PC-9 (cell line): Measurements from ENCODE around the gene PGLYRP2.

Source experiments
- EZH2 ChIP-seq: fragments of 200-600 bp; sonication (generic); IDR thresholded peaks from 2 replicates; pipeline ENCODE4 v1.8.0; 2017; ENCODE audit warnings: antibody characterized with exemption, low read depth
- TF ChIP-seq, protein P1 (sequence below): fragments of 200-600 bp; sonication (generic); conservative IDR thresholded peaks from 2 replicates; pipeline ENCODE4 v1.6.1; 2017; ENCODE audit warnings: mixed run types, antibody characterized with exemption, mild to moderate bottlenecking, moderate library complexity

GRCh38 chr19:15498910-15499309, 19.6 kb upstream of the PGLYRP2 start:
- TF ChIP-seq, protein P1, sequence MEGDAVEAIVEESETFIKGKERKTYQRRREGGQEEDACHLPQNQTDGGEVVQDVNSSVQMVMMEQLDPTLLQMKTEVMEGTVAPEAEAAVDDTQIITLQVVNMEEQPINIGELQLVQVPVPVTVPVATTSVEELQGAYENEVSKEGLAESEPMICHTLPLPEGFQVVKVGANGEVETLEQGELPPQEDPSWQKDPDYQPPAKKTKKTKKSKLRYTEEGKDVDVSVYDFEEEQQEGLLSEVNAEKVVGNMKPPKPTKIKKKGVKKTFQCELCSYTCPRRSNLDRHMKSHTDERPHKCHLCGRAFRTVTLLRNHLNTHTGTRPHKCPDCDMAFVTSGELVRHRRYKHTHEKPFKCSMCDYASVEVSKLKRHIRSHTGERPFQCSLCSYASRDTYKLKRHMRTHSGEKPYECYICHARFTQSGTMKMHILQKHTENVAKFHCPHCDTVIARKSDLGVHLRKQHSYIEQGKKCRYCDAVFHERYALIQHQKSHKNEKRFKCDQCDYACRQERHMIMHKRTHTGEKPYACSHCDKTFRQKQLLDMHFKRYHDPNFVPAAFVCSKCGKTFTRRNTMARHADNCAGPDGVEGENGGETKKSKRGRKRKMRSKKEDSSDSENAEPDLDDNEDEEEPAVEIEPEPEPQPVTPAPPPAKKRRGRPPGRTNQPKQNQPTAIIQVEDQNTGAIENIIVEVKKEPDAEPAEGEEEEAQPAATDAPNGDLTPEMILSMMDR, result no peak
- no peak for TF ChIP-seq EZH2
